Frontal cortex (tissue), 4 donors: ENCODE measurements around the gene STAG3. TPM values are rescaled to one million over a fixed set of nuclear protein-coding genes. Genes with fewer than 3 reads are reported as not detected.
"Not testable (repeated sequence)": the region's sequence is repeated elsewhere in the genome, so short reads cannot be mapped to it uniquely, and the experiment has no call there.

Source experiments
- DNase-seq, 2 donors: peaks; one replicate each; pipeline ENCODE4 v3.0.0; 2012; ENCODE audit warnings: low spot score in 2 of 2
- FAIRE-seq: peaks from 2 replicates; lab custom pipeline; 2012; peaks lifted over from hg19 to GRCh38; lab: Jason Lieb, UNC
- total RNA-seq: library from RNA; depleted of rRNA; stranded (reverse); fragments of >200 nt; gene quantifications from one replicate; pipeline ENCODE4 v1.2.3, GENCODE V29; 2014
- donor health status: control.
- donor health status: control.
- donor health status: control.

STAG3 gene
- total RNA-seq, 1 donor from 2014 or later: 1.2 TPM

DNA sequence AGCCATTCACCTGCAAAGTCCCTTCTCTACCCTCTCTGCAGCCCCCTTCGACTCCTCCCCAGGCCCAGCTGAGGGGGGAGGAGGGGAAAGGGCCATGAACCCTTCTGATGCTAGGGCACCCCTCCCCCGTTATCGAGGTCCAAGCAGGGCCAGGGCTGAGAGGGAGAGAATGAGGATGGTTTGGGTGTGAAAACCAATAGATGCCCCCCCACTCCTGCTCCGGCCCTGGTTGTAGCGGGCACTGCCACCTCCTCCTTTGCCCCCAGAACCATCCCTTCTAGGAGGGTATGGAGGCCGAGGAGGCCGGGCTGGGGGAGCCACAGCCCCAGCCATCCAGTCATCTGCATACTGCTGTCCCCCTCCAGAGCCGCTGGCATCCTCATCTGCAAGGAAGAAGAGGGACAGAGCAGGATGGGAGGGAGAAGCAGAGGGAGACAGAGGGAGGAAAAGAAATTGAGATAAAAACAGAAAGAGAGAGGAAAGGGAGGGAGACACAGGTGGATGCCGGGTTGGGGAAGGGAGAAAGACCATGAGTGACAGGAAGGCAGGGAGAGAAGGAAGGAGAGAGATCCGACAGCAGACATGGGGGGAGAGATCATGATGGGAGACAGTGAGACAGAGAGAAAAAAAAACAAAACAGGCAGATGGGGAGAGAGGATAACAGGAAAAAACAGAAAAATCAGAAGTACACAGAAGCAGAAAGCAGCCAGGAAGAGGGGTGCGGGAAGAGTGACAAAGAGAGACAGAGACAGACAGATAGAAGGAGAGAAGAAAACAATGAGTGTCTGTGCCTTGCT lies 7.4 kb upstream of the STAG3 start:
- FAIRE-seq (no peak), DNase-seq (peak; percentile 15 to 42)

DNA sequence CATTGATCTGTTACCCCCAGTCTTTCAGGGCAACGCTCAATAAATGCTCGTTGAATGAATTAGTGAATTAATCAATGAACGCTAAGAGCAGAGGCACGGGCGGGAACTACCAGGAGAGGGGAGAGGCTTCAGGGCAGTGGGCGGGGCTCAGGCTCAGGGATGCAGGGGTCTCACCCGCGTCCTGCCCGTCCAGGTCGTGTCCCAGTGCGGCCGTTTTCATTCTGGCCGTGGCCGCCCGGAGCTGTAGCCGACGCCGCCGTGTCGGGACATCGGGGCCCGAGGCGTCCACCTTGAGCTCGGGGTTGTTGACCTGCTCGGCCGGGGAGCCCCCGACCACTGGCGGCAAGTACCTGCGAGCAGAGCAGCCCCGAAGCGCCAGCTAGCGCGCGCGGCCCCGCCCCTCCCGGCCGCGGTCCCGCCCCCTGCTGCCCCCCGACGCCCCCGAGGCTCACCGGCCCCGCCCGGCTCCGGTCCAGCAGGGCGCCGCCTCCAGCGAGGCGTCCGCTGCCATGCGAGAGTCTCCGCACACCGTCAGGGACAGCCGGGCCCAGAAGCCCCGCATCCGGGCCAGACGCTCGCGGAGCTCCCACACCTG lies 6.5 kb upstream of the STAG3 start:
- FAIRE-seq (no peak), DNase-seq (peak; percentile 41 to 52)

DNA sequence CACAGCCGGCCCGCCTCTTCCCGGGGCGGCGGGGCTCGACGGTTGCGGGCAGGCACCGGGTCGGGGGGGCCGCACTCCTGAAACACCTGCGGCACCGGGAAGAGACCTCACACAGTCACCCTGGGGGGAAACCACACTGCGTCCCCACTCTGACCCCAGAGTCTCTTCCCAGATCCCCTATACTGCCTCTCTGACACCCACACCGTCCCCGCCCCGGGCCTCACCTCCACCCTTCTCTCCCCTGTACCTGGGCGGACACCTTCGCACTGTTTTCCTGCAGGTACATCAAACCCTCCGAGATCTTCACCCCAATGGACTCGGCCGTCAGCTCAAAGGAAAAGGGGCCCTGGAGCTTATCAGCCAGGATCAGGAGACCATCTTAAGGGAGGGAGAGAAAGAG lies 5.9 kb upstream of the STAG3 start:
- no peak for FAIRE-seq
- peak in 1 of 2 donors; percentile 27 for DNase-seq

DNA sequence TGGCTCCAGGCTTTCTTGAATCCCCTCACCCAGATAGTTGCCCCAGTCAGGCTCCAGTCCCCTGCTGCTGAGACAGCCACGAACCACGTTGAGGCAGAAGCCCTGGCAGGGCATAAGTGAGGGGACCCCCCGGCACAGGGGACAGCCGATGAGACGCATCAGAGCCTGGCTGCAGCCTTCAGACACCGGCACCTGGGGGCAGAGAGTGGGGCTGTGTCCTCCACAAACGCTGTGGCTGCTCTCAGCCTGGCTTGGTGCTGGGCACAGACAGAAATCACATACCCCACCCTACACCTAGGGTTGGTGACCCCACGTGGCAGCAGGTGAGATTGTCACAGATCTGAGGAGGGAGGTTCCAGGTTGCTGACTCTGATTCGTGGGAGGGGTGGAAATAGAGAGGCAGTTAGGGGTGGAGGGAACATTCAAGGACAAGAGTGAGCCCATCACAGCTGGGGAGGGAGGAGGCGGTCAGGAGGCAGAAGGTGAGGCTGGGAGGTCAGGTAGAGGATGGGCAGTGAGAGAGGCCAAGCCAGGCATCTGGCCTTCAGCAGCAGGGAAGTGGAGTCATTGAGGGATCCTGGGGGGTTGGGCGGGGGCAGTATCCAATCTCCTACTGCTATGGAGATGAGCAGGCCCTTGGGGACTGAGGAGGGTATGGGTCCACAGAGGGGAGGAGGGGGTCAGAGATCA lies 3.8 kb upstream of the STAG3 start:
- DNase-seq (no peak), FAIRE-seq (no peak)

DNA sequence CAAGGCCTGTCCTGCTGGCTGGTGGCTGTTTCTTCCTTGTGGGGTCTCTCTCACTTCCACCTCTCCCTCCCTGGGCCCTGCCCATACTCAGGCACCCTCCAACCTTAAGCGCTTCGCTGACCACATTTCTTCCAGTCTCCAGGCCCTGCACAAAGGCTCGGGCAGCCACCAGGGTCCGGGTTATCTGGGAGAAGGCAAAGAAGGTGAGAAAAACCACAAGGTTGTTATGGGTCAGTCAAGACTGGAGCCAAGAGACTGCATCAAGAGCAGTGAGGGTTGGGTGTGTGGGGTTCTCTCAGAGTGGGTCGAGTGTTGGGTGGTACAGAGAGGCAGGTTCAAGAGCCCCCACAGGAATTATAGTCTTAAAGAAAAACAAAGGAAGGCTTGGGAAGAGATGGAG lies 3.1 kb upstream of the STAG3 start:
- DNase-seq (no peak), FAIRE-seq (no peak)

DNA sequence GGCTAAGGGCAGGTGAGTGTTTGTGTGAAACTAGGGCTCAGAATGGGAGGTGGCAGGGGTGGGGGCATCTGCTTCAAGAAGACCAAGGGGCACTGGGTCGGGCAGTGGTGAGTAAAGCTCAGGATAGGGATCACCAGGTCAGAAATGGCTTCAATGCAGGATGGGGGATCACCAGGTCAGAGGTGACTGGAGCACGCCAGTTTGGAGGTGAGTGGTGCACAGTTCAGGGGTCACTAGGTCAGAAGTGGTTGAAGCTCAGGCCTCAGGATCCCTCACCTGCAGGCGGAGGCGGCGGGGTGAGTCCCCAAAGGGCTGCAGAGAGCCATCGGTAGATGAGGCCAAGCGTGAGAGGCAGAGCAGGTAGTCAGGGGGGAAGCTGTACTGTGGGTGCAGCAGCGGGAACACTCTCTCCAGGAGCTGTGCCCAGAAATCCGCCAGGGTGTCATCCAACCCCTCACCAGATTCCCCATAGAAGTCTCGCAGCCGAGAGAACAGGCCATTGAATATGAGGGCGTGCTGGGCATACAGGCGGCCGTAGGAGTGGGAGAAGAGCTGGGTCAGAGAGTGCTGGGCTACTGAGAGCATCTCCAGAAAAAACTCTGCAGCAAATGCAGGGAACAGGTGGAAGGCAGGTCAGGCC lies 2.3 kb upstream of the STAG3 start:
- no peak for FAIRE-seq

DNA sequence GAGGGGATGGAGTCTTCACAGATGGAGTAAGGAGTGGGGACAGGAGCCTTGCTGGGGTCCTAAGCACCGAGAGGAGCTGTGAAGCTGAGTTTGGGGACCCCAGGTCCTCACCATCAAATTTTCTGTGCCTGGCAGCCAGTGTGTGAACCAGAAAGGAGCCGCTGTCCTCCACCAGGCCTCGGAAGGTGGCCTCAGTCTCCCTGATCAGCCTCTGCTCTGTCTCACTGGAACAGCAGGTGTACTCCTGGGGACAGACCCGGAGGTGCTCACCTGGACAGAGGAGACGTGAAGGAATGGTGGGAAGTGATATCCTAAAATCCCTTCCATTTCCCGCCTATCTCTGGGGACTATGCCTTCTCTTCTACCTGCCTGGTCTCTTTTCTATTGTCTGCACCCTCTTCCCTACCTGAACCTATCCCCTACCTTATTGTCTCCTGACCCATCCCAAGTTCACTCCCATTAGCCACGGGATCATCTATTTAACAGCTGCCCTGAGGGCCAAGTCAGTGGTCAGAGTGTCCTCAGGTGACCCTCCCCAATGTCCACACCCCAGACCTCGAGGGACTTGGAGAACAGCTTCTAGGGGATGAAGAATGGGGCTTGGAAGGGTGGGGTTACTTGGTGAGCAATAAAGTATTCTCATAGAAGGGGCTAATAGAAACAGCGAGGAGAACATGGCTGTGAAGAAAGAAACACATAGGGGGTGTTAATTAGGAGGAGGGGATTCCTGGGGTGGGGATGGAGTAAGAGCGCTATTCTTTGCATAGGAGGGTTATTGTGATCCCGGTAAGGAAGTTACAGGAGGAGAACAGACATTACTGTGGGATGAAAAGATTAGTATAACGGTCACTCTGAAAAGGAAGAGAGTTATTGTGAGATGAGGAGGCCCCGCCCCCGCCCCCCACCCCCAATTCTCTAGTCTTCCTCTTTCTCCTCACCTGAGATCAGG lies 1.3 kb upstream of the STAG3 start:
- no peak for FAIRE-seq
- DNase-seq: no peak

More for the DNA sequence above, 2.3 kb upstream of the STAG3 start:
- no peak for DNase-seq

DNA sequence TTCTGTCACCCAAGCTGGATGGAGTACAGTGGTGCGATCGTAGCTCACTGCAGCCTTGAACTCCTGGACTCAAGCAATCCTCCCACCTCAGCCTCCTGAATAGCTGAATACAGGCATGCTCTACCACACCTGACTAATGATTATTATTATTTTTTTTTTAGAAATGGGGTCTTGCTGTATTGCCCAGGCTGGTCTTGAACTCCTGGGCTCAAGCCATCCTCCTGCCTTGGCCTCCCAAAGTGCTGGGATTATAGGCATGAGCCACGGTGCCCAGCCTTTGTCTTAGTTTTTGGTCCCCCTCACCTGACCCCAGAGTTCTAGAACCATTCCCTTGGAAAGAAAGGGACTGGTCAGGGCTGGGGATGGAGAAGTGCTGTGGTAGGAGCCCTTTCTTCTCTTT lies 2.4 kb downstream of the STAG3 start:
- FAIRE-seq, DNase-seq: not testable (repeated sequence)

DNA sequence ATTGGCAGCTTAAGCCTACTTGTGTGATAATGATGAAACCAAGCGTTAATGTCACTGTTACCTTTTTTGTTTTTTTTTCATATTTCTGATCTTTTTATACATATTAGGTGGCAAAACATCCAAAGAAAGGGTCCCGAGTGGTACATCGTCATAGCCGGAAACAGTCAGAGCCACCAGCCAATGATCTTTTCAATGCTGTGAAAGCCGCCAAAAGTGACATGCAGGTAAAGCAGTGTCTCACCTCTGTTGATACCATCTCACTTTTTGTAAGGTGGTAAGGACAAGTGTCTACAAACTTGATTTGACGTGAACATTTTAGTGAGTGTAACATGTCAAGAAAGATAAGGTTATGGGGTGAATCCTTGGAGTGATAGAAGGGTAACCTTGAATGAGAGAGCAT lies 4.9 kb downstream of the STAG3 start:
- DNase-seq, FAIRE-seq: not testable (repeated sequence)

DNA sequence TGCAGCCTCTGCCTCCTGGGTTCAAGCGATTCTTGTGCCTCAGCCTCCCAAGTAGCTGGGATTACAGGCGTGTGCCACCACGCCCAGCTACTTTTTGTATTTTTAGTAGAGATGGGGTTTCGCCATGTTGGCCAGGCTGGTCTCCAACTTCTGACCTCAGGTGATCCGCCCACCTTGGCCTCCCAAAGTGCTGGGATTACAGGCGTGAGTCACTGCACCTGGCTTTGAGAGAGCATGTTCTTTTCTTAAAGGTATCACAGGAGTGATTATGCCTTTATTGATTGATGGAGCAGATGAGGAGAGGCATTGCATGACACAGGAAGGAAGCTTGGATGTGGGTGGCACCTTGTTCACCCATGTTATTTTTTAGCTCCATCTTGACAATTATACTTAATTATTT lies 5.4 kb downstream of the STAG3 start:
- not testable (repeated sequence) for FAIRE-seq, DNase-seq

DNA sequence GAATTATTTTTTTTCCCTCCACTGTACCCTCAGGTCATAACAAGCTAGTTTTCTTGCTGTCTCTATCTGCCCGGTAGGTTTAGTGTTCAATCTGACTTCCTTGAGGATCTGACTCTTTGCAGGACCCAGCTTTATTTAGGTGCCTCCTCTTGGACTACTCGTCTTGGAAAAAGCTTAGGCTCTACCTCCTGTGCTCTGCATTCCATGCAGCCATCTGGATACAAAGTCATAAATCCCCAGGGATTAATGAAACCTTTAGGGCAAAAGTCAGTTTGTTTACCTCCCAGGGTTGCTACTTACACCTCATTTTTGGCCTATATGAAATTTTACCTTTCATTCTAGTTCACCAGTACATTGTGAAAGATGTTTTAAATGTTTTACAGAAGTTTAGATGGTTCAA lies 8.0 kb downstream of the STAG3 start:
- DNase-seq (no peak), FAIRE-seq (no peak)

DNA sequence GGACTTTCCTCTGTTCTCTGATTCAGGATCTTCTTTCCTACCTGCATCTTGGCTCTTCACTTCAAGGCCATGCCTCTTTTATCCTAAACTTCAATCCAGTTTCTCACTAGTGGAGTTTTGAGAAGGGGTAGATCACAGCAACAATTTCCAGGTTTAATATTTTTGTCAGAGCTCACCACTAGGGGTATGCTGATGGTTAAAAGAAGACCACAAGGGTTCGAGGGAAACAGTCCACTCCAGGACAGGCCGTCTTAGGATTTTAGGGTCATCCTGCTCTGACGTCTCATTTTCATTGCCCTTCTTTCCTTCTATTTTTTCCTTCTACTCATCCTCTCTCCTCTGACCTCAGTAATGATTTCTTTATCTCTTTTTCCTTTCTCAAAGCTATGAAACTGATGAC lies 11.3 kb downstream of the STAG3 start:
- FAIRE-seq (no peak), DNase-seq (no peak)

DNA sequence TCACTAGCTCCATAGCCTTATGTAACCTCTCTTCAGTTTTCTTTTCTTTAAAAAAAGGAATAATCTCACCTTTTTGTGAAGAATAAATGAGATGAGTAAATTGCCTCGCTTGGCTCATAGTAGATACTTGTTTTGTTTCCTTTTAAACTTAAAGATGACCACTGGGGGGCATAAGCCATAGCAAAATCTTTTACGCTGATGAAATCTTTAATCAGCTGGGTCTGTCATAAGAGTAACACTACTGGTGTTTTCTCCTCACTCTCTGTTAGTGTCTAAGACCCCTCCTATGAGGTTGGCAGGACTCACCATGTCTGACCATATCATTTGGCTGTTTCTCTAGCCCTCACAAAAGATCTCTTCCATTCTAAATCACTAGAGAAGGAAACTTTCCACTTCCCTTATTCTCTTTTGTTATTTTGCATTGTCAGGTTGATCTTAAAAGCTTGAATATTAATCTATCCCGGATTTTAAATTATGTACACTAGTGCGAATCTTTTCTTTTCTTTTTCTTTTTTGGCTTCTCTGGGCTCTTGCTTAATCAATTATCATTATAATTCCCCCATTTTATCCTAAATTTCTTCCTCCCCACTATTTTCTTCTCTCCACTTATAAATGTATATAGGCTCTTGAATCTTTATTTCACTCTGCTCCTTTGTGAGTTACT lies 12.5 kb downstream of the STAG3 start:
- FAIRE-seq: peak; percentile 17
- no peak for DNase-seq

DNA sequence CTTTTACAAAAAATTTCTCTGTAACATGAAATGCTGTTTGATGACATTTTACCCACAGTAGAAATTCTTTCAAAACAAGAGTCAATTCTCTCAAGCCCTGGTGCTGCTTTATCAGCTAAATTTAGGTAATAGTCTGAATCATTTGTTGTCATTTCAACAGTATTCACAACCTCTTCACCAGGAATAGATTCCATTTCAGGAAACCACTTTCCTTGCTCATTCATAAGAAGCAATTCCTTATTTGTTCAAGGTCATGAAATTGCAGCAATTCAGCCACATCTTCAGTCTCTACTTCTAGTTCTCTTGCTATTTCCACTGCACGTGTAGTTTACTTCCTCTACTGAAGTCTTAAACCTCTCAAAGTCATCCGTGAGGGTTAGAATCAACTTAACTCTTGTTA lies 14.1 kb downstream of the STAG3 start:
- FAIRE-seq (no peak), DNase-seq (no peak)

DNA sequence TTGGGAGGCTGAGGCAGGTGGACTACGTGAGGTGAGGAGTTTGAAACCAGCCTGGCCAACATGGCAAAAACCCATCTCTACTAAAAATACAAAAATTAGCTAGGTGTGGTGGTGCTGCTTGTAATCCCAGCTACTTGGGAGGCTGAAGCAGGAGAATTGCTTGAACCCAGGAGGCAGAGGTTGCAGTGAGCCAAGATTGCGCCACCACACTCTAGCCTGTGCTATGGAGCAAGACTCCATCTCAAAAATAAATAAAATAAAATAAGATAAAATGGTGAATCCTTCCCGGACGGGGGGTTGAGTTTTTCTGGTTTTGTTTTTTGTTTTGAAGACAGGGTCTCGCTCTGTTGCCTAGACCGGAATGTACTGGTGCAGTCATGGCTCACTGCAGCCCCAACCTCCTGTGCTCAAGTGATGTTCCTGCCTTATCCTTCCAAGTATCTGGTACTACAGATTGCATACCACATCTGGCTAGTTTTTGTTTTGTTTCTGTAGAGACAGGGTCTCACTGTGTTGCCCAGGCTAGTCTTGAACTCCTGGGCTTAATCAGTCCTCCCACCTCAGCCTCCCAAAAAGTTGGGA lies 14.7 kb downstream of the STAG3 start:
- not testable (repeated sequence) for FAIRE-seq, DNase-seq

DNA sequence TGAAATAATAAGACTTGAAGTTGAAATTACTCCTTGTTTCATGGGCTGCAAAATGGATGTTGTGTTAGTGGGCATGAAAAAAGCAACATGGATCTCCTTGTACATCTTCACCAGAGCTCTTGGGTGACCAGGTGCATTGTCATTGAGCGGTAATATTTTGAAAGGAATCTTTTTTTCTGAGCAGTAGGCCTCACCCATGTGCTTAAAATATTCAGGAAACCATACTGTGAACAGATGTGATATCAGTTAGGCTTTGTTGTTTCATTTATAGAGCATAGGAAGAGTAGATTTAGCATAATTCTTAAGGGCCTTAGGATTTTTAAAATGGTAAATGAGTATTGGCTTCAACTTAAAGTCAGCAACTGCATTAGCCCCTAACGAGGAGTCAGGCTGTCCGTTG lies 15.3 kb downstream of the STAG3 start:
- FAIRE-seq (no peak), DNase-seq (no peak)

DNA sequence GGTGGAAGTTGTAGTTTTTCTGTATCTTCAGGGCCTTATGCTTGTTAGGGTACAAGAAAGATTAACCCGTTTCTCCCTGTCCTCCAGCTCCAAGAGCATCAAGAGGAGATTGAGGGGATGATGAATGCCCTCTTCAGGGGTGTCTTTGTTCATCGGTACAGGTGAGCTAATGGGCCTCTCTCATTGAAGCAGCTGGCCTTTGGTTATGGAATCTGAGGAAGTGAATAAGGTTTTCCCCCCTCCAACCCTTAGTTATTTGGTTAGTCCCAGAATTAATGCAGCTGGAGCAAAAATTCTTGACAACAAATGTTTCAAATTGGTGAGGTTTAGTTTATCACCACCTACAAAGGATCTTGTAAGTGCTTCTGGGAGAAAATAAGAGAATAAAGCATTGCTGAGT lies 17.5 kb downstream of the STAG3 start:
- FAIRE-seq: no peak

DNA sequence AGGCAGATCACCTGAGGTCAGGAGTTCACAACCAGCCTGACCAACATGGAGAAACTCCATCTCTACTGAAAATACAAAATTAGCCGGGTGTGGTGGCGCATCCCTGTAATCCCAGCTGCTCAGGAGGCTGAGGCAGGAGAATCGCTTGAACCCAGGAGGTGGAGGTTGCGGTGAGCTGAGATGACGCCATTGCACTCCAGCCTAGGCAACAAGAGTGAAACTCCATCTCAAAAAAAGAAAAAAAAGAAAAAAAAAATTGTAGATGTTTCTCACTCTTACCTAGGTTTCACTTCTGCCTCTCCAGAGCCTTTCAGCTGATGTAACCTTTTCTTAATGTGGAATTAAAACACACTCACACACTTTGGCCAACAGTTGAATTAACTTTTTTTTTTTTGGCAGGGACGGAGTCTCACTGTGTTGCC lies 18.2 kb downstream of the STAG3 start:
- FAIRE-seq, DNase-seq: not testable (repeated sequence)

More for the DNA sequence above, 17.5 kb downstream of the STAG3 start:
- DNase-seq: no peak
